OCI-LY7 (cell line): ENCODE data around the gene LCAT. TPM values are rescaled to one million over a fixed set of nuclear protein-coding genes. Genes with fewer than 3 reads are reported as not detected.

Experiments used
- BruUV-seq: library from RNA; stranded (reverse); fragments of 400-500 nt; replicated peaks from 2 replicates; lab custom pipeline; 2021; lab: Mats Ljungman, UMichigan
- CTCF ChIA-PET: fragments of 300-600 bp; sonication (Branson Sonifier 250); formaldehyde crosslinking; loops from one replicate; lab custom pipeline; 2022; ENCODE audit warnings: antibody characterized with exemption; ENCODE audit not compliant: unreplicated experiment; lab: Charles Lee
- POLR2A ChIA-PET: fragments of 300-600 bp; sonication (Branson Sonifier 250); formaldehyde crosslinking; loops from one replicate; lab custom pipeline; 2022; ENCODE audit warnings: antibody characterized with exemption; lab: Charles Lee
- DNase-seq: peaks from one replicate; pipeline ENCODE4 v3.0.0-alpha.2; 2015; ENCODE audit warnings: low spot score
- H2AFZ ChIP-seq: fragments of 200-600 bp; sonication (generic), shearing (Covaris generic); 2 replicates; pipeline ENCODE4 v1.6.1; 2014; ENCODE audit warnings: mild to moderate bottlenecking, antibody characterized with exemption, low read length, moderate library complexity
- H3K27ac ChIP-seq: fragments of 200-600 bp; sonication (generic); 2 replicates; pipeline ENCODE4 v1.5.1; 2014; ENCODE audit warnings: mixed run types, low read depth, mild to moderate bottlenecking, moderate library complexity, low read length, inconsistent platforms; ENCODE audit not compliant: poor library complexity, severe bottlenecking
- H3K36me3 ChIP-seq: fragments of 200-600 bp; sonication (generic); 2 replicates; pipeline ENCODE4 v1.6.1; 2014; ENCODE audit warnings: mild to moderate bottlenecking, antibody characterized with exemption, low read length, moderate library complexity, mixed read lengths; ENCODE audit not compliant: insufficient read depth
- H3K4me1 ChIP-seq: fragments of 200-600 bp; sonication (generic); 2 replicates; pipeline ENCODE4 v1.5.1; 2014; ENCODE audit warnings: mild to moderate bottlenecking, low read length; ENCODE audit not compliant: insufficient read depth, poor library complexity, severe bottlenecking
- H3K4me2 ChIP-seq: fragments of 200-600 bp; sonication (generic); 2 replicates; pipeline ENCODE4 v1.6.1; 2014; ENCODE audit warnings: mild to moderate bottlenecking, low read length
- H3K4me3 ChIP-seq: fragments of 200-600 bp; sonication (generic); 2 replicates; pipeline ENCODE4 v1.5.1; 2014; ENCODE audit warnings: mild to moderate bottlenecking, low read depth, low read length; ENCODE audit not compliant: poor library complexity, severe bottlenecking
- H3K79me2 ChIP-seq: fragments of 200-600 bp; sonication (generic); 2 replicates; pipeline ENCODE4 v1.6.1; 2016; ENCODE audit warnings: low read depth, mild to moderate bottlenecking, low read length, moderate library complexity, mixed read lengths; ENCODE audit not compliant: insufficient read depth
- H3K9me2 ChIP-seq: fragments of 200-600 bp; sonication (generic); 2 replicates; pipeline ENCODE4 v1.6.1; 2016; ENCODE audit warnings: mild to moderate bottlenecking, low read length, mixed read lengths; ENCODE audit not compliant: insufficient read depth
- H3K9me3 ChIP-seq: fragments of 200-600 bp; sonication (generic); 2 replicates; pipeline ENCODE4 v1.6.1; 2014; ENCODE audit warnings: mild to moderate bottlenecking, mixed run types, low read length, mixed read lengths
- H4K20me1 ChIP-seq: fragments of 200-600 bp; sonication (generic); 2 replicates; pipeline ENCODE4 v1.6.1; 2014; ENCODE audit warnings: mild to moderate bottlenecking, antibody characterized with exemption, low read length, moderate library complexity, mixed read lengths; ENCODE audit not compliant: insufficient read depth
- EZH2phosphoT487 ChIP-seq: fragments of 200-600 bp; sonication (generic); IDR thresholded peaks from 2 replicates; pipeline ENCODE4 v1.6.1; 2018; ENCODE audit warnings: low read depth, borderline replicate concordance, mild to moderate bottlenecking, mixed run types, antibody characterized with exemption, low read length, moderate library complexity, mixed read lengths
- intact Hi-C: fragments of 100-400 bp; cut with micrococcal nuclease; formaldehyde crosslinking; loops from one replicate; pipeline ENCODE4 v1.10.0; 2022; ENCODE audit not compliant: unreplicated experiment
- total RNA-seq, 2 experiments: library from RNA; depleted of rRNA in 1 of 2; stranded (reverse); fragments of >200 nt in 1 of 2; shearing (Covaris generic) in 1 of 2; gene quantifications; 2 replicates each; pipeline ENCODE4 v1.2.3, GENCODE V29; 2014 to 2022
- TF ChIP-seq, protein P1 (sequence below): fragments of 200-600 bp; sonication (generic); conservative IDR thresholded peaks from 2 replicates; pipeline ENCODE4 v1.5.1; 2014; ENCODE audit warnings: mild to moderate bottlenecking, antibody characterized with exemption, low read length, moderate library complexity, mixed read lengths

LCAT gene
- total RNA-seq, 2 experiments from 2014 or later = 4.4 to 9.8 TPM

DNA sequence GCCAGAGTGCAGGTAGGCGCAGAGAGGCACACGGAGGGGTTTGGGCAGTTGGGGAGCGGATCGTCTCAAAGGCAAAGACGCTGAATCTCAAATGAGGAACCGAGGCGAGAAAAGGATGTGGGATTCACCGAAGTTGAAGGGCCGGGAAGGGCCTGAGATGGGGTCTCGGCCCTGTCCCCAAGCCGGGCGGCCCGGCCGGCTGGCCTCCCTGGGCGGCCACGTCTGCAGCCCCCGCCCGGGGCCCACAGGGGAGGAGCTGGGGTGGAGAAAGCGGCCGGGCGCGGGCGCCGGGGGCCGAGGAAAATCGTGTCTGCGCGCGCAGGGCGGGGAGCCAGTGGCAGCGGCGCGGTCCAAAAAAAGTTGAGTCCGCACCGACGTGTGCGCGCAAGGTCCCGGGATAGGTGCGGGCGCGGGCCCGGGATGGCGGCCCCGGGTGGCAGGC lies 24.1 kb upstream of the LCAT start:
- CTCF ChIA-PET = no interaction called here
- Histone ChIP-seq H3K36me3 (no peaks in the 10 kb centered on the region), H3K79me2 (no peaks in the 10 kb centered on the region)

DNA sequence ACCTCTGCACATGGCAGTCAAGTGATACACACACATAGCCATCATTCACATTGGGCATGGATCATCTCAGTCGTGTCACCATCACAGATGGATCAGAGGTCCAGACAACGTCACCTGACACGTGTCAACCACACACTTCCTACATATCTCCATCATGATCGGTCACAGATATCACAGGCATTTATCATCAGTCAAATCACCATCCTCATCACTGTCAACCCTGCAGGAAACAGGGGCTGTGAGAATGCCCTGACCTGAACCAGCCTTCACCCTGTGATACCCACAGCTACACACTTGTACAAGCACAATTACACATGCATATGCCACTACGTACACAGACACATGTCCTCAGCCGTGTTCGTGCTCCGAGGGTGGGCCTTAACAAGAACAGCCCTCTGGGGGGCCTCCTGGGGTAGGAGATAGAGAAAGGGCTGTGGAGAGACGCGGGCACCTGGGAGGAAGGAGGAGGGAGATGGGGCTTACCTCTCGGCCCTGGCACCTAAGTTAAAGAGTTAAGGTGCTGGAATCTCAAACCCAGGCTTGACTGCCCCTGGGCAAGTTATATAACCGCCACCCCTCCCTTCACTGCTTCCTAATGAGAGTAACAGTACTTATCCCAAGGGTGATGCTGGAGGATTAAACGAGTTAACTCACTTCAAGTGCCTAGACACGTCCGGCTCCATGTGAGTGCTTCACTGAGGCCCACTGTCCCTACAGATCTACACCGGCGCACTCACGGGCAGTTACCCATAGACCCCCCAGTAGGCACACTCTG lies 23.4 kb upstream of the LCAT start:
- Histone ChIP-seq H3K9me3 (no peaks in the 10 kb centered on the region), H3K4me3 (peak overlapping the region; percentile 86), H3K27ac (no peak overlapping the region), H2AFZ (peak overlapping the region; percentile 85; the same call in 1 of the 2 replicates), H3K4me2 (peak overlapping the region; percentile 84), H3K9me2 (no peaks in the 10 kb centered on the region), H3K4me1 (peaks cover 34% of the 10 kb centered on the region), H3K36me3 (no peaks in the 10 kb centered on the region), H4K20me1 (no peaks in the 10 kb centered on the region), H3K79me2 (no peaks in the 10 kb centered on the region)
- BruUV-seq = no TSS peak
- peak; percentile 58 for DNase-seq
- no peak for TF ChIP-seq EZH2phosphoT487
- TF ChIP-seq, protein P1, sequence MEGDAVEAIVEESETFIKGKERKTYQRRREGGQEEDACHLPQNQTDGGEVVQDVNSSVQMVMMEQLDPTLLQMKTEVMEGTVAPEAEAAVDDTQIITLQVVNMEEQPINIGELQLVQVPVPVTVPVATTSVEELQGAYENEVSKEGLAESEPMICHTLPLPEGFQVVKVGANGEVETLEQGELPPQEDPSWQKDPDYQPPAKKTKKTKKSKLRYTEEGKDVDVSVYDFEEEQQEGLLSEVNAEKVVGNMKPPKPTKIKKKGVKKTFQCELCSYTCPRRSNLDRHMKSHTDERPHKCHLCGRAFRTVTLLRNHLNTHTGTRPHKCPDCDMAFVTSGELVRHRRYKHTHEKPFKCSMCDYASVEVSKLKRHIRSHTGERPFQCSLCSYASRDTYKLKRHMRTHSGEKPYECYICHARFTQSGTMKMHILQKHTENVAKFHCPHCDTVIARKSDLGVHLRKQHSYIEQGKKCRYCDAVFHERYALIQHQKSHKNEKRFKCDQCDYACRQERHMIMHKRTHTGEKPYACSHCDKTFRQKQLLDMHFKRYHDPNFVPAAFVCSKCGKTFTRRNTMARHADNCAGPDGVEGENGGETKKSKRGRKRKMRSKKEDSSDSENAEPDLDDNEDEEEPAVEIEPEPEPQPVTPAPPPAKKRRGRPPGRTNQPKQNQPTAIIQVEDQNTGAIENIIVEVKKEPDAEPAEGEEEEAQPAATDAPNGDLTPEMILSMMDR = peak; percentile 55
- ChIA-PET CTCF (no interaction called here), POLR2A (no interaction called here)
- intact Hi-C loops = no loop called here

More for the DNA sequence above, 24.1 kb upstream of the LCAT start:
- intact Hi-C loops = loop anchor here (1.0 to 2.0 kb wide), 2 partner anchors 25 to 73 kb away; no protein-coding TSS in a partner anchor
- Histone ChIP-seq H3K9me2 (no peaks in the 10 kb centered on the region), H3K4me2 (peak overlapping the region; percentile 84), H3K4me1 (peaks cover 34% of the 10 kb centered on the region), H4K20me1 (no peaks in the 10 kb centered on the region), H3K4me3 (peak overlapping the region; percentile 86), H3K27ac (no peak overlapping the region), H3K9me3 (no peaks in the 10 kb centered on the region), H2AFZ (peak overlapping the region; percentile 85)
- POLR2A ChIA-PET = no interaction called here
- BruUV-seq = no TSS peak
- TF ChIP-seq, protein P1 = no peak
- TF ChIP-seq EZH2phosphoT487 = no peak
- peak; percentile 41 for DNase-seq
